Urinary bladder (tissue), 4 donors: ENCODE measurements around the gene VIPAS39. TPM values are rescaled to one million over a fixed set of nuclear protein-coding genes. Genes with fewer than 3 reads are reported as not detected.

Experiments used
- DNase-seq: peaks from one replicate; pipeline ENCODE4 v3.0.0-alpha.2; 2015; ENCODE audit errors: extremely low spot score
- H3K27ac ChIP-seq: one replicate; pipeline ENCODE4 v1.5.1; 2013; ENCODE audit warnings: low read depth, mild to moderate bottlenecking, moderate library complexity
- H3K36me3 ChIP-seq: one replicate; pipeline ENCODE4 v1.6.1; 2013; ENCODE audit warnings: mild to moderate bottlenecking, moderate library complexity; ENCODE audit not compliant: insufficient read depth
- H3K4me1 ChIP-seq: one replicate; pipeline ENCODE4 v1.6.1; 2013; ENCODE audit warnings: mild to moderate bottlenecking, moderate library complexity; ENCODE audit not compliant: insufficient read depth
- H3K4me3 ChIP-seq: one replicate; pipeline ENCODE4 v1.5.1; 2013; ENCODE audit warnings: low read depth, low read length
- WGBS: extraction: QIAGEN DNeasy Blood & Tissue Kit; methylation state at CpG from one replicate; pipeline ENCODE4 v1.1.7; 2013; 5-methylcytosine and 5-hydroxymethylcytosine counted together
- polyA plus RNA-seq: library from polyadenylated mRNA; stranded (reverse); fragments of 200-250 nt; gene quantifications from one replicate; pipeline ENCODE4 v1.2.3, GENCODE V29; 2013
- total RNA-seq: library from RNA; depleted of rRNA; stranded (reverse); fragments of >200 nt; gene quantifications from one replicate; pipeline ENCODE4 v1.2.3, GENCODE V29; 2014
- donor health status: healthy with polysubstance abuse.
- donor health status: healthy.

Gene VIPAS39
- 21.5 TPM for total RNA-seq
- 19.5 TPM for polyA plus RNA-seq

- WGBS = under 1% methylated on average over 50 of the region's 50 CpGs
- peaks cover 2% of the 10 kb centered on the region for H3K36me3 ChIP-seq
- peak; percentile 98 for DNase-seq
- peak within 1 kb of the TSS; percentile 93 for H3K4me3 ChIP-seq
- no peaks in the 10 kb centered on the region for H3K4me1 ChIP-seq
- H3K27ac ChIP-seq = peak within 1 kb of the TSS; percentile 84
These were observed at the start of gene VIPAS39, which contains the start of gene AHSA1 for GRCh38 chr14:77457522-77458248. Gene VIPAS39 (minus strand): TSS chr14:77457601. CDS start chr14:77454102, 3,499 bp downstream. Gene AHSA1 (plus strand): TSS chr14:77458093. CDS start chr14:77458190, 97 bp downstream.

GRCh38 chr14:77505031-77505430 is 47.6 kb upstream of the VIPAS39 start:
- no peaks in the 10 kb centered on the region for H3K36me3 ChIP-seq
- no peaks in the 10 kb centered on the region for H3K4me1 ChIP-seq
- no peak overlapping the region for H3K27ac ChIP-seq
- DNase-seq = no peak
- 80% methylated on average over 4 of the region's 4 CpGs for WGBS
- no peak overlapping the region for H3K4me3 ChIP-seq

GRCh38 chr14:77503138-77503537 is 45.7 kb upstream of the VIPAS39 start:
- Histone ChIP-seq H3K36me3 (no peaks in the 10 kb centered on the region), H3K4me3 (no peak overlapping the region), H3K27ac (no peak overlapping the region), H3K4me1 (no peaks in the 10 kb centered on the region)
- no peak for DNase-seq
- 98% methylated on average over 5 of the region's 5 CpGs for WGBS

- no peak for DNase-seq
- H3K4me3 ChIP-seq = no peak overlapping the region
- H3K36me3 ChIP-seq = no peaks in the 10 kb centered on the region
- no peaks in the 10 kb centered on the region for H3K4me1 ChIP-seq
- no peak overlapping the region for H3K27ac ChIP-seq
- 85% methylated on average over 11 of the region's 11 CpGs for WGBS
These were observed 44.8 kb upstream of the VIPAS39 start for GRCh38 chr14:77502109-77502782.

- Histone ChIP-seq H3K4me1 (no peaks in the 10 kb centered on the region), H3K27ac (no peak overlapping the region), H3K4me3 (peak overlapping the region; percentile 56), H3K36me3 (no peaks in the 10 kb centered on the region)
- WGBS = 3% methylated on average over 53 of the region's 53 CpGs
- DNase-seq = no peak
These were observed 41.7 kb upstream of the VIPAS39 start for GRCh38 chr14:77498984-77499527.

- no peaks in the 10 kb centered on the region for H3K36me3 ChIP-seq
- 2% methylated on average over 104 of the region's 104 CpGs for WGBS
- DNase-seq = no peak
- peak within 1 kb of the TSS; percentile 56 for H3K4me3 ChIP-seq
- no peaks in the 10 kb centered on the region for H3K4me1 ChIP-seq
- H3K27ac ChIP-seq = no peak within 1 kb of the TSS
These were observed 40.9 kb upstream of the VIPAS39 start, which contains the start of gene ISM2 for GRCh38 chr14:77498120-77498979. Gene ISM2 (minus strand): TSS chr14:77498816. CDS start chr14:77498793, 23 bp downstream.

GRCh38 chr14:77495334-77495733 is 37.9 kb upstream of the VIPAS39 start:
- WGBS = 69% methylated on average over 7 of the region's 7 CpGs
- Histone ChIP-seq H3K4me3 (no peak overlapping the region), H3K27ac (no peak overlapping the region), H3K4me1 (no peaks in the 10 kb centered on the region), H3K36me3 (no peaks in the 10 kb centered on the region)
- DNase-seq = no peak

GRCh38 chr14:77491056-77491455 is 33.7 kb upstream of the VIPAS39 start:
- no peak overlapping the region for H3K27ac ChIP-seq
- no peaks in the 10 kb centered on the region for H3K4me1 ChIP-seq
- DNase-seq = no peak
- no peaks in the 10 kb centered on the region for H3K36me3 ChIP-seq
- 93% methylated on average over 5 of the region's 5 CpGs for WGBS
- no peak overlapping the region for H3K4me3 ChIP-seq

- no peak for DNase-seq
- H3K36me3 ChIP-seq = no peaks in the 10 kb centered on the region
- H3K27ac ChIP-seq = no peak overlapping the region
- WGBS = 81% methylated on average over 8 of the region's 8 CpGs
- no peaks in the 10 kb centered on the region for H3K4me1 ChIP-seq
- no peak overlapping the region for H3K4me3 ChIP-seq
These were observed 33.1 kb upstream of the VIPAS39 start for GRCh38 chr14:77490347-77490986.

- 83% methylated on average over 6 of the region's 6 CpGs for WGBS
- H3K36me3 ChIP-seq = no peaks in the 10 kb centered on the region
- no peaks in the 10 kb centered on the region for H3K4me1 ChIP-seq
- no peak overlapping the region for H3K27ac ChIP-seq
- DNase-seq = no peak
- no peak overlapping the region for H3K4me3 ChIP-seq
These were observed 31.6 kb upstream of the VIPAS39 start for GRCh38 chr14:77489041-77489440.

GRCh38 chr14:77488558-77488957 is 31.2 kb upstream of the VIPAS39 start:
- no peak overlapping the region for H3K4me3 ChIP-seq
- WGBS = 86% methylated on average over 7 of the region's 7 CpGs
- DNase-seq = no peak
- no peak overlapping the region for H3K27ac ChIP-seq
- H3K36me3 ChIP-seq = no peaks in the 10 kb centered on the region
- no peaks in the 10 kb centered on the region for H3K4me1 ChIP-seq

GRCh38 chr14:77485901-77486678 is 28.7 kb upstream of the VIPAS39 start:
- DNase-seq = no peak
- Histone ChIP-seq H3K27ac (no peak overlapping the region), H3K4me1 (no peaks in the 10 kb centered on the region), H3K36me3 (no peaks in the 10 kb centered on the region), H3K4me3 (no peak overlapping the region)
- 90% methylated on average over 7 of the region's 7 CpGs for WGBS
